ENCODE measurements around the gene KITLG.

GRCh38 chr12:88520436-88520820, 59.8 kb downstream of the KITLG start:
- TF ChIP-seq CTCF (IDR thresholded peaks at IDR 0.05) (no peak), POLR2AphosphoS5 (IDR thresholded peaks at IDR 0.05; ENCODE audit: low read depth, low read length) (no peak)
